Measurements from ENCODE around the gene UNC5C.

DNA sequence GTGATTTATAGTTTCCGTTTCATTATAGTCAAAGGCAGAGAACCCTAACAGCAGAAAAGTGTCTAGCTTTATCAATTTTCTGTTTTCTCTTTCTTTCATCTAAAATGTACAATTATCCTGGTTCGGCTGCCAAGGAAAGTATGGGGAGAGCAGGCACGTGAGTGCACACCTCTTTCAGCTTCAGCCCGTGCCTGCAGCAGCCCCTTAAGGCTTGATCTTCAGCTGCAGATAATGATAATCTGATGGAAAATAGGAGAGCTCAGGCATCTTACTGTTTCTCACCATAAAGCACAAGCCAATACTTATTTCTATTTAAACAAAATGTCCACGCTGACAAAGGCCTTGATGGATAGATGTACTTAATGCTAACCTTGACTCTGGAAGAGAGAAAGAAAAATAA lies 334.4 kb downstream of the UNC5C start:
- TF ChIP-seq, protein P1, sequence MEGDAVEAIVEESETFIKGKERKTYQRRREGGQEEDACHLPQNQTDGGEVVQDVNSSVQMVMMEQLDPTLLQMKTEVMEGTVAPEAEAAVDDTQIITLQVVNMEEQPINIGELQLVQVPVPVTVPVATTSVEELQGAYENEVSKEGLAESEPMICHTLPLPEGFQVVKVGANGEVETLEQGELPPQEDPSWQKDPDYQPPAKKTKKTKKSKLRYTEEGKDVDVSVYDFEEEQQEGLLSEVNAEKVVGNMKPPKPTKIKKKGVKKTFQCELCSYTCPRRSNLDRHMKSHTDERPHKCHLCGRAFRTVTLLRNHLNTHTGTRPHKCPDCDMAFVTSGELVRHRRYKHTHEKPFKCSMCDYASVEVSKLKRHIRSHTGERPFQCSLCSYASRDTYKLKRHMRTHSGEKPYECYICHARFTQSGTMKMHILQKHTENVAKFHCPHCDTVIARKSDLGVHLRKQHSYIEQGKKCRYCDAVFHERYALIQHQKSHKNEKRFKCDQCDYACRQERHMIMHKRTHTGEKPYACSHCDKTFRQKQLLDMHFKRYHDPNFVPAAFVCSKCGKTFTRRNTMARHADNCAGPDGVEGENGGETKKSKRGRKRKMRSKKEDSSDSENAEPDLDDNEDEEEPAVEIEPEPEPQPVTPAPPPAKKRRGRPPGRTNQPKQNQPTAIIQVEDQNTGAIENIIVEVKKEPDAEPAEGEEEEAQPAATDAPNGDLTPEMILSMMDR (IDR thresholded peaks at IDR 0.05), result no peak
- no peak for TF ChIP-seq POLR2A (IDR thresholded peaks at IDR 0.05; ENCODE audit: low read depth)
- no peak for TF ChIP-seq POLR2AphosphoS5 (IDR thresholded peaks at IDR 0.05)
- no peak for TF ChIP-seq EP300 (IDR thresholded peaks at IDR 0.05)
